Subcutaneous preadipocyte (primary cell): ENCODE results near the gene NPFFR1. TPM values are rescaled to one million over a fixed set of nuclear protein-coding genes. Genes with fewer than 3 reads are reported as not detected.

ENCODE experiments used
- small RNA-seq: library from RNA; depleted of rRNA; stranded (forward); fragments of <200 nt; gene quantifications from one replicate; pipeline ENCODE3, GENCODE V24; 2012
- total RNA-seq: library from RNA; depleted of rRNA; stranded (reverse); fragments of >200 nt; gene quantifications from 2 replicates; pipeline ENCODE4 v1.2.3, GENCODE V29; 2012

NPFFR1 gene
- total RNA-seq, result not detected in 2 replicates

GRCh38 chr10:70283445-70284399, at the start of gene NPFFR1:
TSS of gene NPFFR1 (minus strand) at chr10:70284004. CDS start at chr10:70283676, 328 bp downstream.

GRCh38 chr10:70233109-70233938, 50.5 kb downstream of the NPFFR1 start, which contains the start of gene PPA1:
TSS of gene PPA1 (minus strand) at chr10:70233429. CDS start at chr10:70233327, 102 bp downstream.

Small RNA genes lying within 50 kb of the gene (small RNA-seq; reads per million reads assigned to genes)
- gene RPS25P9, result not detected

Other genes starting within 250 kb of the NPFFR1 start
- gene MACROH2A2, start 231.2 kb downstream of the NPFFR1 start, total RNA-seq, result 4.3 and 6.2 TPM in 2 replicates
- 6.1 and 7.7 TPM in 2 replicates for gene AIFM2, start 151.2 kb downstream of the NPFFR1 start, total RNA-seq
- 10.6 and 16.2 TPM in 2 replicates for gene TYSND1, start 137.3 kb downstream of the NPFFR1 start, total RNA-seq
- gene SAR1A, start 113.5 kb downstream of the NPFFR1 start, total RNA-seq, result 121 and 157 TPM in 2 replicates
- 359 and 392 TPM in 2 replicates for gene PPA1, start 50.6 kb downstream of the NPFFR1 start, total RNA-seq
- 4.4 and 5.9 TPM in 2 replicates for gene LRRC20, start 98.6 kb upstream of the NPFFR1 start, total RNA-seq
- 42.6 and 44.6 TPM in 2 replicates for gene EIF4EBP2, start 120.1 kb upstream of the NPFFR1 start, total RNA-seq
- not detected in 2 replicates for gene NODAL, start 157.7 kb upstream of the NPFFR1 start, total RNA-seq
- 0.20 TPM in 1 of 2 replicates, not detected in the other for gene PALD1, start 194.8 kb upstream of the NPFFR1 start, total RNA-seq